GM21381 (cell line): ENCODE results near the gene TNMD.
A peak's percentile ranks its signal among the peaks of the same experiment; 100 is the strongest.
"Not testable (repeated sequence)": the region's sequence is repeated elsewhere in the genome, so short reads cannot be mapped to it uniquely, and the experiment has no call there.

ENCODE experiments used
- ATAC-seq: cut with Tn5 transposase; IDR thresholded peaks from one replicate; pipeline ENCODE4 v1.9.1; 2021; ENCODE audit warnings: mild to moderate bottlenecking, moderate library complexity; ENCODE audit not compliant: unreplicated experiment

The TNMD gene

GRCh38 chrX:100584611-100585010 is at the start of gene TNMD:
Gene TNMD (plus strand): TSS chrX:100584936. CDS start chrX:100585019, 83 bp downstream.
- no peak for ATAC-seq

- ATAC-seq = not testable (repeated sequence)
These were observed 19.2 kb upstream of the TNMD start for GRCh38 chrX:100565534-100565933.

- no peak for ATAC-seq
These were observed 2.0 kb downstream of the TNMD start for GRCh38 chrX:100586747-100587146.

GRCh38 chrX:100587861-100588260 is 3.1 kb downstream of the TNMD start:
- ATAC-seq = no peak

GRCh38 chrX:100591256-100592051 is 6.7 kb downstream of the TNMD start:
- ATAC-seq = no peak

- no peak for ATAC-seq
These were observed 8.4 kb downstream of the TNMD start for GRCh38 chrX:100593126-100593525.

- ATAC-seq = no peak
These were observed 8.8 kb downstream of the TNMD start for GRCh38 chrX:100593581-100593980.

GRCh38 chrX:100596601-100597000 is 11.9 kb downstream of the TNMD start:
- no peak for ATAC-seq

GRCh38 chrX:100599456-100599855 is 14.7 kb downstream of the TNMD start:
- ATAC-seq = no peak

GRCh38 chrX:100600340-100600739 is 15.6 kb downstream of the TNMD start:
- no peak for ATAC-seq

- ATAC-seq = no peak
These were observed 16.0 kb downstream of the TNMD start for GRCh38 chrX:100600758-100601157.

GRCh38 chrX:100606753-100607152 is 22.0 kb downstream of the TNMD start:
- no peak for ATAC-seq

GRCh38 chrX:100609591-100609990 is 24.9 kb downstream of the TNMD start:
- no peak for ATAC-seq

GRCh38 chrX:100611951-100612350 is 27.2 kb downstream of the TNMD start:
- no peak for ATAC-seq

- ATAC-seq = peak; percentile 98
These were observed 30.3 kb downstream of the TNMD start for GRCh38 chrX:100615005-100615404.

- no peak for ATAC-seq
These were observed 38.3 kb downstream of the TNMD start for GRCh38 chrX:100623001-100623400.

- peak; percentile 93 for ATAC-seq
These were observed 41.3 kb downstream of the TNMD start for GRCh38 chrX:100625985-100626491.

- ATAC-seq = no peak
These were observed 50.3 kb downstream of the TNMD start for GRCh38 chrX:100635040-100635439.

GRCh38 chrX:100635989-100636320 is 51.2 kb downstream of the TNMD start:
- ATAC-seq = no peak

GRCh38 chrX:100636321-100636991 is 51.7 kb downstream of the TNMD start, which contains the start of gene TSPAN6:
Gene TSPAN6 (minus strand): TSS chrX:100636806. CDS start chrX:100636694, 112 bp downstream.
- peak; percentile 98 for ATAC-seq

- no peak for ATAC-seq
These were observed 57.6 kb downstream of the TNMD start for GRCh38 chrX:100642290-100642689.

- ATAC-seq = no peak
These were observed 58.5 kb downstream of the TNMD start for GRCh38 chrX:100643212-100643611.
